Measurements from ENCODE around the gene AKAP8. TPM values are rescaled to one million over a fixed set of nuclear protein-coding genes. Genes with fewer than 3 reads are reported as not detected.

The AKAP8 gene
- total RNA-seq, 1 experiment from 2014 or later, result 50.8 TPM

GRCh38 chr19:15374105-15374651 is 5.4 kb downstream of the AKAP8 start:
- ChIA-PET CTCF (no interaction called here), POLR2A (no interaction called here)
- no TSS peak for BruUV-seq (replicated peaks)
- H3K4me3 ChIP-seq (ENCODE audit: low read depth in 2 of 2, low read length in 2 of 2), result no peak overlapping the region
- H3K9me3 ChIP-seq (ENCODE audit: control insufficient read depth, insufficient read depth, low read depth, low read length), result no peaks in the 10 kb centered on the region
- no peak for ATAC-seq
- intact Hi-C loops (cut with micrococcal nuclease; ENCODE audit: unreplicated experiment) (no loop called here), in situ Hi-C loops (cut with HindIII; ENCODE audit: low pct_unique_long_range_greater_than_20kb, low sequenced_read_pairs) (no loop called here)
- peaks cover 7% of the 10 kb centered on the region; the same call in 1 of the 2 replicates for H3K4me1 ChIP-seq (ENCODE audit: control insufficient read depth, insufficient read depth, low read length)
- no peak overlapping the region for H3K27ac ChIP-seq (ENCODE audit: low read length)
- DNase-seq (ENCODE audit: low read depth, low spot score), result no peak
- H3K27me3 ChIP-seq (ENCODE audit: control insufficient read depth, insufficient read depth, low read length), result no peaks in the 10 kb centered on the region
- no peaks in the 10 kb centered on the region; the same call in 1 of the 2 replicates for H3K36me3 ChIP-seq (ENCODE audit: control insufficient read depth, insufficient read depth, low read length)
- TF ChIP-seq CTCF (IDR thresholded peaks at IDR 0.05) (no peak), SIN3A (IDR thresholded peaks at IDR 0.05; ENCODE audit: borderline replicate concordance, insufficient read depth, low read depth, low read length) (no peak), POLR2AphosphoS5 (IDR thresholded peaks at IDR 0.05; ENCODE audit: low read depth, low read length) (no peak), TCF7L2 (IDR thresholded peaks at IDR 0.05; ENCODE audit: low read depth, low read length) (no peak), REST (IDR thresholded peaks at IDR 0.05; ENCODE audit: insufficient read depth in 1 of 2, low read depth in 2 of 2, low read length in 1 of 2) (no peak)

- Histone ChIP-seq H3K27ac (ENCODE audit: low read length) (no peak overlapping the region), H3K27me3 (ENCODE audit: control insufficient read depth, insufficient read depth, low read length) (no peaks in the 10 kb centered on the region), H3K36me3 (ENCODE audit: control insufficient read depth, insufficient read depth, low read length) (no peaks in the 10 kb centered on the region; the same call in 1 of the 2 replicates), H3K4me3 (ENCODE audit: low read depth in 2 of 2, low read length in 2 of 2) (no peak overlapping the region), H3K4me1 (ENCODE audit: control insufficient read depth, insufficient read depth, low read length) (peaks cover 7% of the 10 kb centered on the region; the same call in 1 of the 2 replicates), H3K9me3 (ENCODE audit: control insufficient read depth, insufficient read depth, low read depth, low read length) (no peaks in the 10 kb centered on the region)
- no peak for ATAC-seq
- BruUV-seq (replicated peaks), result no TSS peak
- POLR2A ChIA-PET, result no interaction called here
- DNase-seq (ENCODE audit: low read depth, low spot score), result no peak
- TF ChIP-seq CTCF (IDR thresholded peaks at IDR 0.05) (no peak), REST (IDR thresholded peaks at IDR 0.05; ENCODE audit: insufficient read depth in 1 of 2, low read depth in 2 of 2, low read length in 1 of 2) (no peak), TCF7L2 (IDR thresholded peaks at IDR 0.05; ENCODE audit: low read depth, low read length) (no peak), POLR2AphosphoS5 (IDR thresholded peaks at IDR 0.05; ENCODE audit: low read depth, low read length) (no peak), SIN3A (IDR thresholded peaks at IDR 0.05; ENCODE audit: borderline replicate concordance, insufficient read depth, low read depth, low read length) (no peak)
- in situ Hi-C loops (cut with HindIII; ENCODE audit: low pct_unique_long_range_greater_than_20kb, low sequenced_read_pairs) (no loop called here), intact Hi-C loops (cut with micrococcal nuclease; ENCODE audit: unreplicated experiment) (no loop called here)
- CTCF ChIA-PET, result no interaction called here
Measured at GRCh38 chr19:15373644-15374043, 5.9 kb downstream of the AKAP8 start.
